Measurements from ENCODE around the gene SSTR5.
"Not testable (repeated sequence)": the region's sequence is repeated elsewhere in the genome, so short reads cannot be mapped to it uniquely, and the experiment has no call there.

The SSTR5 gene

DNA sequence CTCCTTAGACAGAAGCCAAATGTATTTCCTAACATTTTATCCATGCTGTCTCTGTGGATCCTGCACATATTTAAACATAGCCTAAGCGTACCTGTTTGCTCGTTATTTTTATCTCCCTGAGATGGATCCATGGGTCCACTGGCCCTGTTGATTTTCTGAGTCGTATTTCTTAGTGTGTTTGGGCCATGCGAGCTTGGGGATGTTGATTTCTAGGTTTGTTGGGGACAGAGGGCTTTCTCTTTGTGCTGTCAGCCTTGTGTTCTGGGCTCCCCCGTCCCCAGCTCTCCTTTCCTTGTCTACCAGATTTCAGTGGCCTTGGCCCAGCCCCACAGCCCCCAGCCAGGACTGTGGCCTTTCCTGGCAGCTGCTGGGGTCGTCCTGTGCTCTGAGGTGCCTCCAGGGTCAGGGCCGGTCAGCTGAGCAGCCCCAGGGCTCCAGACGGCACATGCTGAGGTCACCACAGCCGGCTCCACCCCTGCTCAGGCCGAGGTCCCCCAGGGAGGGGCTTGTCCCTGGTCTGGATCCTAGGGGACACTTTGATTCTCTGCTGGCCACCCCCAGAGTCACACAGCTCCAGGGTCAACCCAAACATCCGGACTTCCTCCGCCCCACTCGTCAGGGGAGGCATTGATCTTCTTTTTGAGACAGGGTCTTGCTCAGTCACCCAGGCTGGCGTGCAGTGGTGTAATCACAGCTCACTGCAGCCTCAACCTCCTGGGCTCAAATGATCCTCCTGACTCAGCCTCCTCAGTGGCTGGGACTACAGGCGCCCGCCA, 4.4 kb downstream of the SSTR5 start:
- DNase-seq: no peak

GRCh38 chr16:1077877-1078578, 5.5 kb downstream of the SSTR5 start:
- no peak for DNase-seq

DNA sequence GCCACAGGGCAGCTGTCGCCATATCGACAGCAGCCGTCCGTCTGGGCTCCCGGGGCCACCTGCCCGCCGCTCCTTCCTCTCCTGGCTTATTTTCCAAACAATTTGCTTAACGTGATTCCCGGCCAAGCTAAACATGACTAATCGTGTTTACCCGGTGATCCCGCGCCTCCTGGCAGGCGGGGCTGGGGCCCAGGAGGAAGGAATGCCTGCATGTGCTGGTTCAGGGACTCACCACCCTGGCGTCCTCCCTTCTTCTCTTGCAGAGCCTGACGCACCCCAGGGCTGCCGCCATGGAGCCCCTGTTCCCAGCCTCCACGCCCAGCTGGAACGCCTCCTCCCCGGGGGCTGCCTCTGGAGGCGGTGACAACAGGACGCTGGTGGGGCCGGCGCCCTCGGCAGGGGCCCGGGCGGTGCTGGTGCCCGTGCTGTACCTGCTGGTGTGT, 6.1 kb downstream of the SSTR5 start:
- no peak for DNase-seq

DNA sequence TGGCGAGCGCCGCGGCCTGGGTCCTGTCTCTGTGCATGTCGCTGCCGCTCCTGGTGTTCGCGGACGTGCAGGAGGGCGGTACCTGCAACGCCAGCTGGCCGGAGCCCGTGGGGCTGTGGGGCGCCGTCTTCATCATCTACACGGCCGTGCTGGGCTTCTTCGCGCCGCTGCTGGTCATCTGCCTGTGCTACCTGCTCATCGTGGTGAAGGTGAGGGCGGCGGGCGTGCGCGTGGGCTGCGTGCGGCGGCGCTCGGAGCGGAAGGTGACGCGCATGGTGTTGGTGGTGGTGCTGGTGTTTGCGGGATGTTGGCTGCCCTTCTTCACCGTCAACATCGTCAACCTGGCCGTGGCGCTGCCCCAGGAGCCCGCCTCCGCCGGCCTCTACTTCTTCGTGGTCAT, 6.8 kb downstream of the SSTR5 start:
- no peak for DNase-seq

- no peak for DNase-seq
Observed at GRCh38 chr16:1079786-1080525, 7.4 kb downstream of the SSTR5 start.

- DNase-seq: no peak
Observed at GRCh38 chr16:1080801-1081733, 8.5 kb downstream of the SSTR5 start.

DNA sequence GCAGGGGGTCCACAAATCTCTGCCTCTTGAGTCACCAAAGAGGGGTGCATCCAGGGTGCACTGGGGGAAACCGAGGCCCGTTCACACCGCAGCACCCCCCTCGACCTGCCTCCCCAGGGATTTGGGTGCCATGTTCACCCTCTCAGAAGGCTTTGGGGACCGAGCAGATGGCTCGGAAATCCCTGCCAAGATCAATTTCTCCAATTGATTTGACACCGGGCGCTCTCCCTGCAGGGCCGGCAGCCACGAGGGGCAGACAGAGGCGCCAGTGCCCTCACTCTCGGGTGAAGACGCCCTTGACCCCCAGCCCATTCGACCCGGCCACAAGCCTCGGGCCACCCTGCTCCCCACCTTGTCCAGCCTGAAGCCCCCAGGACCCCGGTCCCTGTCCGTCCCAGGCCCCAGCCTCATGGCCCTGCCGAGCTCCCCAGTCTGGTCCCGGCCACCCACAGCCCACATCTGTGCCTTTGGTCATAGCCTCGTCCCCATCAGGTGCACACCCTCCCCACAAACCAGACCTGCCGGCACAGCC, 9.3 kb downstream of the SSTR5 start:
- DNase-seq: no peak

GRCh38 chr16:1082266-1082951, 9.9 kb downstream of the SSTR5 start:
- DNase-seq: no peak

DNA sequence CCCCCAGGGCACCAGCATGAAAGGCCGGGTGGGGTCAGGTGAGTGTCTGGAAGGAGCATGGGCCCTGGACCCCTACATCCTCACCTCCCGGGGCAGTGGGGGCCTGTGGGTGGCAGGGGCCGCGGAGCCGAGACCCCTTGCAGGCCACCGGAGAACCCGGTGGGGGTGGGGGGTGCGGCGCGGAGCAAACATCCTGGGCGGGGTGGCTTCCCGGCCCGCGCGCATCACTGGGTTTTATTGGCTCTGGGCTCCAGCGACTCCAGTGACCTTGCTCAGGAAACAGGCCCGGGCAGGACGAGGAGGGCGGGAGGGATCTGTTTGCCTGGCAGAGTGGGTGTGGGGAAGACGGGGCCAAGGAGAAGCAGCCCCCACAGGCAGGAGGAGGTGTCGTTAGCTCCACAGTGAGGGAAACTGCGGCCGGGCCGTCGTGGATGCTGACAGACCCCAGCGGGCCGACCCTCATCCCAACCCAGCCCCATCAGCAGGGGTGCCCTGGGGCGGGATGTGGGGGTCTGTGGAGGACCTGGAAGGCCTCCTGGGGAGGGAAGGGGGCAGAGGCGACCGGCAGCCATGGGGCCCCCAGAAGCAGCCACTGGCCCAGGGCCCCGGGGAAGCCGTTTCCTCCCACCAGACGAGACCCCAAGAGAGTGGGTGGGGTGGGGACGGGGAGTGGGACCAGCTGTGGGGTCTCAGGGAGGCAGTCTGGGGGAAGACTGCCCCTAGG, 10.6 kb downstream of the SSTR5 start:
- no peak for DNase-seq

GRCh38 chr16:1084971-1085370, 12.4 kb downstream of the SSTR5 start:
- DNase-seq: no peak

DNA sequence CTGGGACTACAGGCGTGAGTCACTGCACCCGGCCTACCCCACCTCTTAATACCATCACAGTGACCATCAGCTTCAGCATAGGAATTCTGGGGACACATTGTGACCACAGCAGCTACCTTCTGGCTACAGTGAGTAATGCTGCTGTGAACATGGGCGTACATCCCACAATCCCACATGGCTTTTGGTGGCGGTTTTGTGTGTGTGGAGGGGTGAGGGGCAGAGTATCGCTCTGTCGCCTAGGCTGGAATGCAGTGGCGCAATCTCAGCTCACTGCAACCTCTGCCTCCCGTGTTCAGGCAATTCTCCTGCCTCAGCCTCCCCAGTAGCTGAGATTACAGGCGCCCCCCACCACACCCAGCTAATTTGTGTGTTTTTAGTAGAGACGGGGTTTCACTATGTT, 13.9 kb downstream of the SSTR5 start:
- not testable (repeated sequence) for DNase-seq

- no peak for DNase-seq
Observed at GRCh38 chr16:1088295-1089170, 16.0 kb downstream of the SSTR5 start.

DNA sequence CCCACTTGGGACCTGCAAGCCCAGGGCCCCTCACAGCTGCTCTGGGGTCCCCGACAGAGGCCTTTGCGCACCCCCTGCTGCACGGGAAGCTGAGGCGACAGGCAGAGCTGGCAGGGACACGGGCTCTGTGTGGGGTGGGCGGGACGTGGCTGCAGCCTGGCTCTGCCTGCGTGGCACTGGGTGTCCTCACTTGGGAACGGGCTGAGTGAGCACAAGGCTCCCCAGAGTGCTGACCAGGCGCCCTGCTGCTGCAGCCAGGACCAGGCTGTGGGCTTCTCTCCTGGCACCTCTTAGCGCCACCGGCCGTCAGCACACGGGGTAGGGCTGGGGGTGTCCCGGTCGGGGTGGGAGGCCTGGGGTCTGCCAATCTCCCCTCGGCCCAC, 16.9 kb downstream of the SSTR5 start:
- DNase-seq: no peak

- DNase-seq: no peak
Observed at GRCh38 chr16:1089822-1090619, 17.5 kb downstream of the SSTR5 start.

GRCh38 chr16:1090620-1091587, 18.4 kb downstream of the SSTR5 start:
- DNase-seq: no peak

DNA sequence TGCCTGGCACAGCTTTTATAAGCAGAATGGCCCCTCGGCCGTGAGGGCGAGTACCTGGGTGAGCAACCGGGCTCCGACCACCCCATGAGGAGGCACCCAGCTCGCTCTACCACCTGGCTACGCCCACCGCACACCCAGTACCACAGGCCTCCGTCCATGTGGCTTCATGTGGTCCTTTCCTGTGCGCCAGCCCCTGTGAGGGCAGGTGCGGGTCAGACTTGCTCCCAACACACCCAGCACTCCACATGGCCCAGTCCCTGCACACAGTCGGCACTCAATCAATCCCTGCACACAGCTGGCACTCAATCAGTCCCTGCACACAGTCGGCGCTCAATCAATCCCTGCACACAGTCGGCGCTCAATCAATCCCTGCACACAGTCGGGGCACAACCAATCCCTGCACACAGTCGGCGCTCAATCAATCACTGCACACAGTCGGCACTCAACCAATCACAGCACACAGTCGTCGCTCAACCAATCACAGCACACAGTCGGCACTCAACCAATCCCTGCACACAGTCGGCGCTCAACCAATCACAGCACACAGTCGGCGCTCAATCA, 19.5 kb downstream of the SSTR5 start:
- DNase-seq: no peak

- DNase-seq: not testable (repeated sequence)
Observed at GRCh38 chr16:1092685-1093283, 20.2 kb downstream of the SSTR5 start.

All from CD4-positive, alpha-beta T cell treated with Interleukin-17A for 4 hours (primary cell).